Ishikawa (cell line): ENCODE data around the gene PITPNC1.

ENCODE experiments used
- CEBPB ChIP-seq: IDR thresholded peaks from 2 replicates; pipeline ENCODE4 v1.6.1; 2012
- EP300 ChIP-seq: IDR thresholded peaks from 2 replicates; pipeline ENCODE4 v1.6.1; 2012; ENCODE audit warnings: borderline replicate concordance
- TCF12 ChIP-seq: IDR thresholded peaks from 2 replicates; pipeline ENCODE4 v1.6.1; 2012; ENCODE audit warnings: low read depth
- TEAD4 ChIP-seq: IDR thresholded peaks from 2 replicates; pipeline ENCODE4 v1.6.1; 2012
- YY1 ChIP-seq: IDR thresholded peaks from 2 replicates; pipeline ENCODE4 v1.6.1; 2012; ENCODE audit warnings: low read depth

DNA sequence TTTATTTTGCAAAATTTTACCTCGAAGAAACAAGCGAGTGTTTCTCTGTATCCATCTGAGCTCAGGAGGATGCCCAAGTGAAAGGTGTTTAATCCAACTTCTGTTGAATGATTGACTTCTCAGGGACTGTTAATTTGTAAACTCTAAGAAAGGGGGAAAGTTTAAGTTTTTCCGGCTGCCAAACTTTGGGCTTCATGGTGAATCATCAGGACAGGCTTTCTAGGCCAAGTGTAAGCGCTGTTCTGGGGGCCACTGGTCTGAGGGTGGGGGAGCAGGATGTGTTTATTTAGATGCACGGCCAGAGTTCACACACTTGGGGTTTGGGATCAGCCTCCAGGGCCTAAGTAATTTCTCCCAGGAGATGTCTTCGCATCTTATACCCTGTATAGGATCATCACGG is 110.4 kb downstream of the PITPNC1 start:
- TF ChIP-seq TEAD4 = no peak
- TF ChIP-seq CEBPB = no peak
- TF ChIP-seq TCF12 = no peak
- TF ChIP-seq YY1 = no peak
- no peak for TF ChIP-seq EP300
